Activated T-helper 1 cell treated with anti-CD3 and anti-CD28 coated beads, Interleukin-2, amount 50 U/mL, for 16 hours (primary cell): ENCODE measurements around the gene FURIN.
"Not testable (repeated sequence)": the region's sequence is repeated elsewhere in the genome, so short reads cannot be mapped to it uniquely, and the experiment has no call there.

Experiments used
- DNase-seq, 2 donors: peaks; one replicate each; pipeline ENCODE4 v3.0.0-alpha.2; 2020; ENCODE audit warnings: low read depth in 1 of 2, low spot score in 1 of 2

FURIN gene

GRCh38 chr15:90914305-90915080, 46.1 kb downstream of the FURIN start:
- DNase-seq, result no peak

GRCh38 chr15:90915216-90915807, 46.9 kb downstream of the FURIN start:
- no peak for DNase-seq

DNA sequence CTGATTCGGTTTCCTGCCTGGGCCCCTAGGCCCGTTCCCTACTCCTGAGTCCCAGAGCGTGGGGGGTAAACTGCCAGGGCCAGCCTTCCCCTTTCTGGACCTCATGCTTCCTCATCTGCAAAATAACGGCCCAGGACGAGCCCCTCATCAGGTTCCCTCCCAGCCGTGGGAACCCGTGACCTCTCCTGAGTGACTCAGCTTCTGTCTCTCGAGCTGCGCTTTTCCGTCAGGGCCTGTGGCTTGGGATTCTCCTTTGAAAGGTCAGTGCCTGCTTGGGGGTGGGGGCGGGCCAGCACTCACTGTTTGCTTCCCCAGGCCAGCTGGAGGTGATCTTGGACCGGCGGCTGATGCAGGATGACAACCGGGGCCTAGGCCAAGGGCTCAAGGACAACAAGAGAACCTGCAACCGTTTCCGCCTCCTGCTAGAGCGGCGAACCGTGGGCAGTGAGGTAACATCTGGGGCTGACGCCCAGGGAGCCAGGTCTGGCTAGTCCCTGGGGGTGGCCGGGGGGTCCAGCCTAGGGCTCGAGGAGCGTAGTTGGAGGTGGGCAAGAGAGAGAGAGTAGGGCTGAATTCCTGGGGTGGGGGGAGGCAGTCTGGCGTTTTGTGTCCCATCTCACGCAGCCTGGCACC, 47.5 kb downstream of the FURIN start:
- no peak for DNase-seq

DNA sequence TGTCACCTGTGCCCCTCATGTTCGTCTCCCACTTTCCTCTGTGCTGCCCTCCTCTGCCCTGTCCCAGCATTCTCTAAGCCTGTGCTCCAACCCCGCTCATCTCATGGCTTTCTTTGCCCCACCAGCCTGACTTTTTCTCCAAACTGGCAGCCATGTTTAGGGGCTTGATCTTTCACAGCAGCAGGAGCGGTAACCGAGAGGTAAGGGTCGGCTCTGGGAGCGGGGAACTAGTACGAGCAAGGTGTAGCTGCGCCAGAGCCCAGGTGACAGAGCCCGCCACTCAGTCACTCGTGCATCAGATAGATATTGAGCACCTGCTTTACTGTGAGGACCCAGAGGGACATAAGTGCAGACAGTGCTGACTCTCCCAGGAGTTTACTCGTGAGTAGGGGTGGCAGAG, 48.1 kb downstream of the FURIN start:
- DNase-seq, result no peak

GRCh38 chr15:90917569-90917968, 49.2 kb downstream of the FURIN start:
- DNase-seq, result no peak

GRCh38 chr15:90918034-90918788, 49.8 kb downstream of the FURIN start:
- DNase-seq, result no peak

DNA sequence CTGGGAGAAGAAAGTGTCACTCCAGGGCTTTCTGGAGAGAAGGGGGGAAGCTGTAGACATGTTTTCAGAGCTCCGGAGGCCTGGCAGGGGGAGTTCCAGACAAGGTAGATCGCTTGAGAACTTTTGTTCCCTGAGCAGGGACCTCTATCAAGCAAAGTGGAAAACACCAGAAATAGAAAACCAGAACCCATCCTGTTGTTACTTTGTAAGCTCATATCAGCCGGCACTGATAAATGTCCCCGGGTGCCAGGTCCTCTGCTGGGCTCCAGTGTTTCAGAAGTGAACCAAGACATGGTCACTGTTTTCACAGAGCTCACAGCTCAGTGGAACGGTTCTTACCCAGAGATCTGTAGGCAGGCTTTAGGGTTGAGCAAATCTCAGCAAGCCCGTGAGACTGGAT, 50.4 kb downstream of the FURIN start:
- no peak for DNase-seq

- no peak for DNase-seq
Measured at GRCh38 chr15:90921887-90922286, 53.5 kb downstream of the FURIN start.

- not testable (repeated sequence) for DNase-seq
Measured at GRCh38 chr15:90922712-90923322, 54.4 kb downstream of the FURIN start.

- no peak for DNase-seq
Measured at GRCh38 chr15:90924375-90924774, 56.0 kb downstream of the FURIN start.

- DNase-seq, result not testable (repeated sequence)
Measured at GRCh38 chr15:90926766-90927165, 58.4 kb downstream of the FURIN start.

- not testable (repeated sequence) for DNase-seq
Measured at GRCh38 chr15:90928106-90928505, 59.7 kb downstream of the FURIN start.

DNA sequence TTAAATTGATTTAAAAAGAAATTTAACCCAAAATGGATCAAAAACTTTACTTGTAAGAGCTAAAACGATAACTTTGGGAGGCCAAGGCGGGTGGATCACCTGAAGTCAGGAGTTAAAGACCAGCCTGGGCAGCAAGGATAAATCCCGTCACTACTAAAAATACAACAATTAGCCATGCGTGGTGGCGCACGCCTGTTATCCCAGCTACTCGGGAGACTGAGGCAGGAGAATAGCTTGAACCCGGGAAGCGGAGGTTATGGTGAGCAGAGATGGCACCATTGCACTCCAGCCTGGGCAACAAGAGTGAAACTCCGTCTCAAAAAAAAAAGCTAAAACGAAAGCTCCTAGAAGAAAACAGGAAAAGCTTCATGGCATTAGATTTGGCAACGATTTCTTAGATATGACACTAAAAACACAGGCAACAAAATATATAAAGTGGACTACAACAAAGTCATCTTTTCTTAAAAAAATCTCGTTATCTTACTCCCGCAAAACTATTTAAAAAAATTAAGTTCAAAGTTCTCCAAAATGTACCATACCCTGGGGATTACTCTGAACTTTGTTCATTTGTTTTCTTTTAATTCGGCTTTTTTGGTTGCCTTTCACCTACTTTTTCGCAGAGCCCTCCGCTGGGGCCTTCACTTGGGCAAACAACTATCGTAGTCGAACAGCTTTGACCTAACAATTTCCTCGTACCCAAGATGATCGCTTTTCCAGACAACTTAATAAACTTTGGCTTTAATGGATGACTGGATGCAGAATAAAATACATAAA, 61.0 kb downstream of the FURIN start:
- DNase-seq, result no peak

DNA sequence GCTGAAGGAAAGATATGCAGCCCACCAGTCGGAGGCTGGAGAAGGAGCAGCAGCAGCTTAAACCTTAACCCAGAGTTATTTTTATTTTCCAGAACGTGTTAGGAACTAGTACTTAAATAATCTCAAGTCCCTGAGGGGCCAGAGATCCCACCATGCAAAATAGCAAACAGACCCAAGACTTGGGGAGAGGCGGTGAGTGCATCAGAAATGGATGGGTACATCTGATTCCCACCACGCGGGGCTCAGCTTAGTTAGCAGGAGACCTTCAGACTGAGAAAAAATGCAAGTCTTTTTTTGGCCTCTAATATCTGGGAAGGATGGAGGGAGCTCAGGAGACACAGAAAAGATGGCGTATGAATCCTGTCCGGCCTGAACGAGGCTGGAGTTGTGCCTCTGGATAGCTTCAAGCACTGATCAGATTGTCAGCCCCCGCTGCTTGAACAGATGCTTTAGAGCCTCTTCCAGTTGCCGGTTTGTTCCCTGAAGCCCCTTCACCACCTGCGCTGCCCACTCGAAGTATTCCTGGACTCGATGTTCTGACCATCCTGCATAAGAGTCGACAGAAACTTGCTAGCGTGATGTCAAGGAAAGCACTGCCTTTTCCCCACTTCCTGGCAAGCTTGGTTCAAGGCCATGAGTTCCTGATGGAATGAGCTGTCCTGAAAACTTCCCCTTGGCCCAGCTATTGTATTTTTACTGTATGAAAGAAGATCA, 62.6 kb downstream of the FURIN start:
- DNase-seq, result no peak

- no peak for DNase-seq
Measured at GRCh38 chr15:90931575-90931827, 63.1 kb downstream of the FURIN start.

DNA sequence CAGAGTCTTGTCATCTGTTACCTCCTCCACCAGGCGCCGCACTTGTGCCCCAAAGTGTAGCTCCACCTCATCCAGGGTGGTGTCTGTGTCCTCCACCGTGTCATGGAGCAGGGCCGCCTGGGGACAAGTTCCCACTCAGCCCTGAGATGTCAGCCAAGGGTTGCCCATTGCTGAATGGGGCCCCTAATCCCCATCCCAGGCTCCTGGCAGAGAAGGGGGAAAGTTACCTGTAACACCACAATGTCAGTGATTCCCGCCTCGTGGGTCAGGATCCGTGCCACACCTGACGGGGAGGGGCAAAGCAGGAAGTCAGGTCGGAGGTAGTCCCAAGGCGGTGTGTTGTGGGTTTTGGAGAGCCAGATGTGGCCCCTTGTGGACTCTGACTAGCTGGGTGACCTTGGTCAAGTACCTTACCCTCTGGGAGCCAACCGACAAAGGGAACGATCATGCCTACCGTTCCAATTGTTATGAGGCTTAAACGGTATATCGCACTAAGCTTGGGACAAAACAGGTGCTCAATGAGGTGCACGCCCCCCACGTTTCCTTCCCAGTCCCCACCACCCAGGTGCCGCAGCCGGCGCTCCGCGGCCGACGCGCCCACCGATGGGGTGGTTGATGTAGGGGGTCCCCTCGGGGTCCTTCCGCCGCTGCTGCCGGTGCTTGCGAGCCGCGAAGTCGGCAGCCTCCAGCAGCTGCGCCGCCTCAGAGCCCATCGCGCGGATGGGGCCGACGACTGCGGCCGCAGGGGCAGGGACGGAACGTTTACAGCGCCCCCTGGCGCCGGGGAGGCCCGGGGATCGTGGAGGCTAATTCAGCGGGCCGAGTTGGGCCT, 63.7 kb downstream of the FURIN start, which contains the start of gene HDDC3:
Gene HDDC3, minus strand, starts transcription at position 722 of the 832 bp plus-strand sequence. Its CDS starts 9 bp downstream, at position 713.
- peak; percentile 88 to 91 for DNase-seq

GRCh38 chr15:90932660-90932991, 64.2 kb downstream of the FURIN start:
- DNase-seq, result no peak
